Dermis microvascular lymphatic vessel endothelial cell (primary cell): ENCODE results near the gene IL17REL. TPM values are rescaled to one million over a fixed set of nuclear protein-coding genes. Genes with fewer than 3 reads are reported as not detected.

ENCODE experiments used
- DNase-seq, 2 donors: peaks; one replicate each; pipeline versions ENCODE4 v3.0.0 to v3.0.0-alpha.2; 2010; ENCODE audit warnings: low read depth in 2 of 2
- total RNA-seq: library from RNA; depleted of rRNA; stranded (reverse); fragments of >200 nt; gene quantifications from 2 replicates; pipeline ENCODE4 v1.2.1, GENCODE V29; 2014

The IL17REL gene
- total RNA-seq, 1 donor from 2014 or later = not detected

GRCh38 chr22:50046019-50046415 lies 33.5 kb upstream of the IL17REL start:
- no peak for DNase-seq

GRCh38 chr22:50045211-50046018 lies 32.9 kb upstream of the IL17REL start:
- no peak for DNase-seq

GRCh38 chr22:50044485-50045118 lies 32.0 kb upstream of the IL17REL start:
- no peak for DNase-seq

GRCh38 chr22:50041361-50042065 lies 28.9 kb upstream of the IL17REL start:
- no peak for DNase-seq

- DNase-seq = no peak
These were observed 28.2 kb upstream of the IL17REL start for GRCh38 chr22:50040717-50041116.

- DNase-seq = no peak
These were observed 27.3 kb upstream of the IL17REL start for GRCh38 chr22:50039669-50040443.

GRCh38 chr22:50035976-50036724 lies 23.6 kb upstream of the IL17REL start:
- DNase-seq = no peak

GRCh38 chr22:50035131-50035881 lies 22.7 kb upstream of the IL17REL start:
- DNase-seq = no peak

GRCh38 chr22:50034126-50035081 lies 21.8 kb upstream of the IL17REL start:
- DNase-seq = no peak

GRCh38 chr22:50032941-50033601 lies 20.5 kb upstream of the IL17REL start:
- DNase-seq = no peak

- no peak for DNase-seq
These were observed 19.7 kb upstream of the IL17REL start for GRCh38 chr22:50032109-50032871.

- DNase-seq = no peak
These were observed 18.9 kb upstream of the IL17REL start for GRCh38 chr22:50031189-50032091.

GRCh38 chr22:50030297-50031188 lies 18.0 kb upstream of the IL17REL start:
- peak; percentile 41 to 74 for DNase-seq

GRCh38 chr22:50027639-50028537 lies 15.3 kb upstream of the IL17REL start:
- DNase-seq = peak; percentile 12 to 56

- no peak for DNase-seq
These were observed 13.4 kb upstream of the IL17REL start for GRCh38 chr22:50025993-50026392.
